Neutrophil (primary cell): Measurements from ENCODE around the gene AKT1.
A peak's percentile ranks its signal among the peaks of the same experiment; 100 is the strongest.

ENCODE experiments used
- H3K27ac ChIP-seq: fragments of 200-600 bp; sonication (generic); 2 replicates; pipeline ENCODE4 v1.5.1; 2016; ENCODE audit warnings: mild to moderate bottlenecking, moderate library complexity
- H3K27me3 ChIP-seq: fragments of 200-600 bp; sonication (generic); 2 replicates; pipeline ENCODE4 v1.6.0; 2016; ENCODE audit warnings: mild to moderate bottlenecking
- H3K36me3 ChIP-seq: fragments of 200-600 bp; sonication (generic); 2 replicates; pipeline ENCODE4 v1.5.1; 2017
- H3K4me1 ChIP-seq, 2 experiments: fragments of 200-600 bp in 1 of 2; sonication (generic) in 1 of 2; 1 replicate in 1 of 2; 2 replicates in 1 of 2; pipeline versions ENCODE4 v1.5.1 to v1.6.1; 2013 to 2016; ENCODE audit warnings: low read depth in 1 of 2, low read length in 1 of 2, mild to moderate bottlenecking in 1 of 2, moderate library complexity in 1 of 2; ENCODE audit not compliant: control insufficient read depth in 1 of 2, insufficient read depth in 1 of 2
- H3K4me3 ChIP-seq, 2 experiments: fragments of 200-600 bp in 1 of 2; sonication (generic) in 1 of 2; 1 replicate in 1 of 2; 2 replicates in 1 of 2; pipeline ENCODE4 v1.5.1; 2013 to 2016; ENCODE audit warnings: low read depth in 1 of 2, low read length in 1 of 2, mild to moderate bottlenecking in 1 of 2, moderate library complexity in 1 of 2
- H3K9me3 ChIP-seq: fragments of 200-600 bp; sonication (generic); 2 replicates; pipeline ENCODE4 v1.5.1; 2016
- CTCF ChIP-seq: fragments of 200-600 bp; sonication (generic); IDR thresholded peaks from 2 replicates; pipeline ENCODE4 v1.5.1; 2016; ENCODE audit warnings: antibody characterized with exemption

Gene AKT1

GRCh38 chr14:104794993-104795780, at the start of gene AKT1:
Gene AKT1, minus strand, starts transcription at chr14:104795748. Its CDS starts 3,105 bp downstream, at chr14:104792643.
- Histone ChIP-seq H3K36me3 (peaks cover 24% of the 10 kb centered on the region), H3K4me1 (peaks cover 20 to 30% of the 10 kb centered on the region in 2 experiments), H3K27ac (peak within 1 kb of the TSS; percentile 81), H3K27me3 (peaks cover 44% of the 10 kb centered on the region), H3K4me3 (peak within 1 kb of the TSS; percentile 80 to 88), H3K9me3 (no peaks in the 10 kb centered on the region)
- TF ChIP-seq CTCF, result no peak

- Histone ChIP-seq H3K9me3 (no peaks in the 10 kb centered on the region), H3K4me1 (no peaks in the 10 kb centered on the region), H3K4me3 (no peak overlapping the region), H3K36me3 (no peaks in the 10 kb centered on the region), H3K27me3 (peaks cover 87% of the 10 kb centered on the region), H3K27ac (no peak overlapping the region)
- TF ChIP-seq CTCF, result no peak
Observed at GRCh38 chr14:104845033-104845666, 49.6 kb upstream of the AKT1 start.

GRCh38 chr14:104844306-104845032, 48.9 kb upstream of the AKT1 start:
- Histone ChIP-seq H3K4me3 (no peak overlapping the region), H3K27me3 (peaks cover 90% of the 10 kb centered on the region), H3K9me3 (no peaks in the 10 kb centered on the region), H3K27ac (no peak overlapping the region), H3K4me1 (no peaks in the 10 kb centered on the region), H3K36me3 (no peaks in the 10 kb centered on the region)
- TF ChIP-seq CTCF, result no peak

- H3K4me3 ChIP-seq, result no peak overlapping the region
- H3K4me1 ChIP-seq, result no peaks in the 10 kb centered on the region
- peaks cover 95% of the 10 kb centered on the region for H3K27me3 ChIP-seq
- H3K9me3 ChIP-seq, result no peaks in the 10 kb centered on the region
- H3K27ac ChIP-seq, result no peak overlapping the region
- TF ChIP-seq CTCF, result no peak
- H3K36me3 ChIP-seq, result no peaks in the 10 kb centered on the region
Observed at GRCh38 chr14:104843442-104844305, 48.1 kb upstream of the AKT1 start.

- Histone ChIP-seq H3K9me3 (no peaks in the 10 kb centered on the region), H3K4me3 (no peak overlapping the region), H3K27me3 (peaks cover 92% of the 10 kb centered on the region), H3K4me1 (no peaks in the 10 kb centered on the region), H3K27ac (no peak overlapping the region), H3K36me3 (no peaks in the 10 kb centered on the region)
- TF ChIP-seq CTCF, result no peak
Observed at GRCh38 chr14:104843006-104843405, 47.5 kb upstream of the AKT1 start.
